Hepatocyte (in vitro differentiated cells): ENCODE measurements around the gene LTB4R. TPM values are rescaled to one million over a fixed set of nuclear protein-coding genes. Genes with fewer than 3 reads are reported as not detected.

Source experiments
- DNase-seq: peaks from one replicate; pipeline ENCODE4 v3.0.0-alpha.2; 2016; ENCODE audit warnings: low spot score
- H2AFZ ChIP-seq: fragments of 200-600 bp; sonication (generic); 2 replicates; pipeline ENCODE4 v1.6.0; 2016; ENCODE audit warnings: antibody characterized with exemption, mild to moderate bottlenecking
- H3K27ac ChIP-seq: fragments of 200-600 bp; sonication (generic); 2 replicates; pipeline ENCODE4 v1.5.1; 2016; ENCODE audit warnings: mild to moderate bottlenecking
- H3K27me3 ChIP-seq: fragments of 200-600 bp; sonication (generic); 2 replicates; pipeline ENCODE4 v1.6.1; 2016
- H3K36me3 ChIP-seq: fragments of 200-600 bp; sonication (generic); replicated peaks from 2 replicates; pipeline ENCODE4 v1.5.1; 2016; ENCODE audit warnings: low read depth; ENCODE audit not compliant: insufficient read depth
- H3K4me1 ChIP-seq: fragments of 200-600 bp; sonication (generic); 2 replicates; pipeline ENCODE4 v1.5.1; 2016; ENCODE audit warnings: mild to moderate bottlenecking, moderate library complexity; ENCODE audit not compliant: insufficient read depth
- H3K4me2 ChIP-seq: fragments of 200-600 bp; sonication (generic); 2 replicates; pipeline ENCODE4 v1.6.0; 2016
- H3K4me3 ChIP-seq: fragments of 200-600 bp; sonication (generic); 2 replicates; pipeline ENCODE4 v1.5.1; 2016; ENCODE audit warnings: mild to moderate bottlenecking
- H3K79me2 ChIP-seq: fragments of 200-600 bp; sonication (generic); 2 replicates; pipeline ENCODE4 v1.6.0; 2017; ENCODE audit warnings: mild to moderate bottlenecking
- H3K9me2 ChIP-seq: fragments of 200-600 bp; sonication (generic); replicated peaks from 2 replicates; pipeline ENCODE4 v1.6.0; 2017; ENCODE audit warnings: mild to moderate bottlenecking; ENCODE audit not compliant: insufficient read depth
- H3K9me3 ChIP-seq: fragments of 200-600 bp; sonication (generic); 2 replicates; pipeline ENCODE4 v1.5.1; 2016; ENCODE audit warnings: low read depth, mild to moderate bottlenecking
- H4K20me1 ChIP-seq: fragments of 200-600 bp; sonication (generic); 2 replicates; pipeline ENCODE4 v1.6.0; 2016; ENCODE audit warnings: mild to moderate bottlenecking; ENCODE audit not compliant: insufficient read depth, poor library complexity, severe bottlenecking
- EZH2 ChIP-seq: fragments of 200-600 bp; sonication (generic); IDR thresholded peaks from 2 replicates; pipeline ENCODE4 v1.6.1; 2016; ENCODE audit warnings: antibody characterized with exemption, mild to moderate bottlenecking, borderline replicate concordance
- EZH2phosphoT487 ChIP-seq: fragments of 200-600 bp; sonication (generic); IDR thresholded peaks from one replicate; pipeline ENCODE4 v1.6.1; 2018; ENCODE audit warnings: antibody characterized with exemption, mild to moderate bottlenecking, low read depth, moderate library complexity; ENCODE audit not compliant: unreplicated experiment, severe bottlenecking
- WGBS: methylation state at CpG from one replicate; pipeline ENCODE4 v1.1.6; 2016; ENCODE audit warnings: low lambda C conversion rate; ENCODE audit errors: missing lambda C conversion rate; 5-methylcytosine and 5-hydroxymethylcytosine counted together
- polyA plus RNA-seq: library from polyadenylated mRNA; unstranded; fragments of >200 nt; fragmentation: Nextera tagmentation; extraction: Ambion mirVana; gene quantifications from 2 replicates; pipeline ENCODE4 v1.2.1, GENCODE V29; 2016
- total RNA-seq: library from RNA; depleted of rRNA; stranded (reverse); fragments of >200 nt; gene quantifications from 2 replicates; pipeline ENCODE4 v1.2.3, GENCODE V29; 2014
- TF ChIP-seq, protein P1 (sequence below): fragments of 200-600 bp; sonication (generic); IDR thresholded peaks from 2 replicates; pipeline ENCODE4 v1.5.1; 2016; ENCODE audit warnings: antibody characterized with exemption, mild to moderate bottlenecking; ENCODE audit not compliant: poor library complexity

Gene LTB4R
- total and polyA plus RNA-seq, 2 experiments from 2014 or later, result 3.6 to 5.1 TPM

DNA sequence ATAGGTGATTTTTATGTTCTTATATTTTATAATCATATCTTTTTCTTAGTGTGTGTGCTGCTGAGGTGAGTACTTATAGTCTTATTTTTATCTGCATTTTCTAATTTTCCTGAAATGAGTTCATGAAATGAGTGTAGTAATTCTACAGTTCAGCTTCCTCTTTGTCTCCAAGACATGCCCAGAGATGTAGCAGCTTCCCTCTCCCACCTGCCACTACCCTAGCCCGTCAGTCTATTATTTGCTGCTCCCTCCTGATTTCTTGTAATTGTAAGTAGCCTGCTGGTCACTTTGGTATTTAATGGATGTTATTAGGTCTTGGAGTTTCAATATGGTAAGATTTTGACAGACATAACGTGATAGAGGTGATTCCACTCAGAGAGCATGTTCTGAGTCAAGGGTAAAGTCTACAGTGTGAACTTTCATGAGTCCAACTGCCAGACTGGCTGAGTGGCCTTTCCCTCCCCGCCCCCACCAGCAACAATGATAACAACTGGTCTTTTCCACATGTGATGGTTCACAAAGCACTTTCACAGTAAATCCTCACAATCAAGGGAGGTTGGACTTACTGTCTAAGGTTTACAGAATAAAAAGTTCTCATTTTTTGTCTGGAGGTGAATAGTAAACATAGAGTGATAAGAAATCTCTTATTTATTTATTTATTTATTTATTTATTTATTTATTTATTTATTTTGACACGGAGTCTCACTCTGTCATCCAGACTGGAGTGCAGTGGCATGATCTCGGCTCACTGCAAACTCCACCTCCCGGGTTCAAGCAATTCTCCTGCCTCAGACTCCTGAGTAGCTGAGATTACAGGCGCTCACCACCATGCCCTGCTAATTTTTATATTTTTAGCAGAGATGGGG, 32.7 kb downstream of the LTB4R start:
- Histone ChIP-seq H3K9me2 (no peaks in the 10 kb centered on the region), H2AFZ (no peak overlapping the region), H4K20me1 (no peaks in the 10 kb centered on the region), H3K4me3 (no peak overlapping the region), H3K27me3 (peaks cover 20% of the 10 kb centered on the region), H3K79me2 (no peaks in the 10 kb centered on the region), H3K36me3 (no peaks in the 10 kb centered on the region), H3K4me2 (no peak overlapping the region), H3K27ac (no peak overlapping the region), H3K4me1 (peaks cover 7% of the 10 kb centered on the region), H3K9me3 (no peaks in the 10 kb centered on the region)
- WGBS, result 66% methylated on average over 7 of the region's 7 CpGs
- no peak for TF ChIP-seq EZH2
- TF ChIP-seq EZH2phosphoT487, result no peak
- TF ChIP-seq, protein P1, sequence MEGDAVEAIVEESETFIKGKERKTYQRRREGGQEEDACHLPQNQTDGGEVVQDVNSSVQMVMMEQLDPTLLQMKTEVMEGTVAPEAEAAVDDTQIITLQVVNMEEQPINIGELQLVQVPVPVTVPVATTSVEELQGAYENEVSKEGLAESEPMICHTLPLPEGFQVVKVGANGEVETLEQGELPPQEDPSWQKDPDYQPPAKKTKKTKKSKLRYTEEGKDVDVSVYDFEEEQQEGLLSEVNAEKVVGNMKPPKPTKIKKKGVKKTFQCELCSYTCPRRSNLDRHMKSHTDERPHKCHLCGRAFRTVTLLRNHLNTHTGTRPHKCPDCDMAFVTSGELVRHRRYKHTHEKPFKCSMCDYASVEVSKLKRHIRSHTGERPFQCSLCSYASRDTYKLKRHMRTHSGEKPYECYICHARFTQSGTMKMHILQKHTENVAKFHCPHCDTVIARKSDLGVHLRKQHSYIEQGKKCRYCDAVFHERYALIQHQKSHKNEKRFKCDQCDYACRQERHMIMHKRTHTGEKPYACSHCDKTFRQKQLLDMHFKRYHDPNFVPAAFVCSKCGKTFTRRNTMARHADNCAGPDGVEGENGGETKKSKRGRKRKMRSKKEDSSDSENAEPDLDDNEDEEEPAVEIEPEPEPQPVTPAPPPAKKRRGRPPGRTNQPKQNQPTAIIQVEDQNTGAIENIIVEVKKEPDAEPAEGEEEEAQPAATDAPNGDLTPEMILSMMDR, result no peak
- peak; percentile 78 for DNase-seq

DNA sequence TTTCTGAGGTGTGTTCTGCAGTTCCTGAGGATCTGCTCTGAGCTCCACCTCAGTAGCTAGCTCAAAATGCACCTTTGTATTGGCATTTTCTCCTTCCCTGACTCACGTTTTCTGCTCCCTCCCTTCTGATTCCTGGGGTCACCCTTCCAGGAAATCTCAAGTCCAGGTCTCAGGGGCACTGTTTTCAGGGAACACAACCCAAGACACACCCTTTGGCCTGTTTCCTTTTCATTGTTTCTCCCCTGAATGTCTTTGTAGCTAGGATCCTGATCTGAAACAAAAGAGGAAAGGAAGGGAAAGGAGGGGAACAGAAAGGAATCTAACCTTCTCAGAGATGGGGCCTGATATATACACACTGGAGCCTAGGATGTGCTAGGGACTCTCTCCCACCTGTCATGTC, 35.8 kb downstream of the LTB4R start:
- WGBS, result 29% methylated on average over 1 of the region's 1 CpG
- H4K20me1 ChIP-seq, result no peaks in the 10 kb centered on the region
- H3K4me2 ChIP-seq, result no peak overlapping the region
- no peaks in the 10 kb centered on the region for H3K36me3 ChIP-seq
- no peaks in the 10 kb centered on the region for H3K9me3 ChIP-seq
- no peak overlapping the region for H3K4me3 ChIP-seq
- no peaks in the 10 kb centered on the region for H3K79me2 ChIP-seq
- no peak for DNase-seq
- H3K4me1 ChIP-seq, result no peaks in the 10 kb centered on the region
- H3K9me2 ChIP-seq, result no peaks in the 10 kb centered on the region
- peaks cover 2% of the 10 kb centered on the region for H3K27me3 ChIP-seq
- TF ChIP-seq EZH2phosphoT487, result no peak
- TF ChIP-seq, protein P1, result no peak
- H3K27ac ChIP-seq, result no peak overlapping the region
- no peak overlapping the region for H2AFZ ChIP-seq

DNA sequence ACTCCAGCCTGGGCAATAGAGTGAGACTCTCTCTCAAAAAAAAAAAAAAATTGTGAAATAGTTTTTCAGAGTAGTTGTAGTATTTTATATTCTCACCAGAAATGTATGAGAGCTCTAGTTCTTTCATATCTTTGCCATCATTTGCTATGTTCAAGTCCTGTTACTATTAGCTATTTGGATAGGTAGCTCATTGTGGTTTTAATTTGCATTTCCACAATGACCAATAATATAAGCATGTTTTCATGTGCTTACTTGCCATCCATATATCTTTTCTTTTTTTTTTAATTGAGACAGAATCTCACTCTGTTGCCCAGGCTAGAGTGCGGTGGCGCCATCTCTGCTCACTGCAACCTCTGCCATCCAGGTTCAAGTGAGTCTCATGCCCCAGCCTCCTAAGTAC, 36.9 kb downstream of the LTB4R start:
- Histone ChIP-seq H3K27ac (no peak overlapping the region), H3K4me1 (no peaks in the 10 kb centered on the region), H3K27me3 (peaks cover 2% of the 10 kb centered on the region), H3K9me2 (no peaks in the 10 kb centered on the region), H3K36me3 (no peaks in the 10 kb centered on the region), H3K4me3 (no peak overlapping the region), H3K9me3 (no peaks in the 10 kb centered on the region), H4K20me1 (no peaks in the 10 kb centered on the region), H2AFZ (no peak overlapping the region), H3K4me2 (no peak overlapping the region), H3K79me2 (no peaks in the 10 kb centered on the region)
- WGBS, result 88% methylated on average over 2 of the region's 2 CpGs
- TF ChIP-seq EZH2 (no peak), EZH2phosphoT487 (no peak)
- TF ChIP-seq, protein P1, result no peak
- no peak for DNase-seq
